GM21423 (cell line): ENCODE measurements around the gene HORMAD2.

Experiments
- ATAC-seq: cut with Tn5 transposase; IDR thresholded peaks from one replicate; pipeline ENCODE4 v1.9.1; 2021; ENCODE audit warnings: mild to moderate bottlenecking, moderate library complexity; ENCODE audit not compliant: unreplicated experiment

The HORMAD2 gene

GRCh38 chr22:30104501-30105156 is 24.4 kb downstream of the HORMAD2 start:
- ATAC-seq, result no peak

- ATAC-seq, result no peak
Measured at GRCh38 chr22:30105483-30105882, 25.2 kb downstream of the HORMAD2 start.

- ATAC-seq, result no peak
Measured at GRCh38 chr22:30113494-30113893, 33.2 kb downstream of the HORMAD2 start.

GRCh38 chr22:30114361-30114760 is 34.1 kb downstream of the HORMAD2 start:
- ATAC-seq, result no peak

- ATAC-seq, result no peak
Measured at GRCh38 chr22:30115705-30116104, 35.4 kb downstream of the HORMAD2 start.

GRCh38 chr22:30116362-30117117 is 36.3 kb downstream of the HORMAD2 start:
- ATAC-seq, result no peak

- no peak for ATAC-seq
Measured at GRCh38 chr22:30117256-30117655, 37.0 kb downstream of the HORMAD2 start.

- no peak for ATAC-seq
Measured at GRCh38 chr22:30118291-30118690, 38.0 kb downstream of the HORMAD2 start.

GRCh38 chr22:30121960-30122359 is 41.7 kb downstream of the HORMAD2 start:
- ATAC-seq, result no peak

GRCh38 chr22:30123463-30123862 is 43.2 kb downstream of the HORMAD2 start:
- ATAC-seq, result no peak

- no peak for ATAC-seq
Measured at GRCh38 chr22:30127749-30128166, 47.5 kb downstream of the HORMAD2 start.

GRCh38 chr22:30128511-30128910 is 48.2 kb downstream of the HORMAD2 start:
- ATAC-seq, result no peak

GRCh38 chr22:30129636-30130035 is 49.4 kb downstream of the HORMAD2 start:
- no peak for ATAC-seq

GRCh38 chr22:30132290-30132996 is 52.2 kb downstream of the HORMAD2 start:
- no peak for ATAC-seq

- no peak for ATAC-seq
Measured at GRCh38 chr22:30140414-30140813, 60.1 kb downstream of the HORMAD2 start.

GRCh38 chr22:30143265-30143664 is 63.0 kb downstream of the HORMAD2 start:
- ATAC-seq, result no peak

GRCh38 chr22:30144391-30144790 is 64.1 kb downstream of the HORMAD2 start:
- no peak for ATAC-seq

- no peak for ATAC-seq
Measured at GRCh38 chr22:30150212-30150611, 69.9 kb downstream of the HORMAD2 start.

GRCh38 chr22:30158277-30158676 is 78.0 kb downstream of the HORMAD2 start:
- ATAC-seq, result no peak

GRCh38 chr22:30158744-30159500 is 78.7 kb downstream of the HORMAD2 start:
- no peak for ATAC-seq
